HG03066 (cell line): ENCODE data around the gene MINDY4.

ENCODE experiments used
- ATAC-seq: cut with Tn5 transposase; IDR thresholded peaks from one replicate; pipeline ENCODE4 v1.9.1; 2021; ENCODE audit warnings: low read depth; ENCODE audit not compliant: unreplicated experiment

Gene MINDY4

DNA sequence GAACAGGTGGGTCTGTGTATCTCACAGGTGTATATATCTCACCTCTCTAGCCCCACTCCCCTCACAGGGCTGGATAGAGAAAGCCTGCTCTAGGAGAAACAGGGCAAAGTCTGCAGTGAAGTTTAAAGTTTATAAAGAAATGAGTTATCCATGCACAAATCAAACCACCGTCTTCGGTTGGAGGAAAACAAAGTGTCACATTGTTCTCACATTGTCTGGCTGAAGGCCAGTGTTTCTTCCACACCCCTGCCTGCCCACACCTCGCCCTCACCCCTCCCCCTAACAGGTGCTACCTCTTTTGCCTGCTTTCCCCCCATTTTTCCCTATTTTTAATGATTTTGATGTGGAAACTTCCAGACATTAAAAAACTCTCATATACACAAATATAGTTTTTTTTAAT, 166.2 kb downstream of the MINDY4 start:
- no peak for ATAC-seq

DNA sequence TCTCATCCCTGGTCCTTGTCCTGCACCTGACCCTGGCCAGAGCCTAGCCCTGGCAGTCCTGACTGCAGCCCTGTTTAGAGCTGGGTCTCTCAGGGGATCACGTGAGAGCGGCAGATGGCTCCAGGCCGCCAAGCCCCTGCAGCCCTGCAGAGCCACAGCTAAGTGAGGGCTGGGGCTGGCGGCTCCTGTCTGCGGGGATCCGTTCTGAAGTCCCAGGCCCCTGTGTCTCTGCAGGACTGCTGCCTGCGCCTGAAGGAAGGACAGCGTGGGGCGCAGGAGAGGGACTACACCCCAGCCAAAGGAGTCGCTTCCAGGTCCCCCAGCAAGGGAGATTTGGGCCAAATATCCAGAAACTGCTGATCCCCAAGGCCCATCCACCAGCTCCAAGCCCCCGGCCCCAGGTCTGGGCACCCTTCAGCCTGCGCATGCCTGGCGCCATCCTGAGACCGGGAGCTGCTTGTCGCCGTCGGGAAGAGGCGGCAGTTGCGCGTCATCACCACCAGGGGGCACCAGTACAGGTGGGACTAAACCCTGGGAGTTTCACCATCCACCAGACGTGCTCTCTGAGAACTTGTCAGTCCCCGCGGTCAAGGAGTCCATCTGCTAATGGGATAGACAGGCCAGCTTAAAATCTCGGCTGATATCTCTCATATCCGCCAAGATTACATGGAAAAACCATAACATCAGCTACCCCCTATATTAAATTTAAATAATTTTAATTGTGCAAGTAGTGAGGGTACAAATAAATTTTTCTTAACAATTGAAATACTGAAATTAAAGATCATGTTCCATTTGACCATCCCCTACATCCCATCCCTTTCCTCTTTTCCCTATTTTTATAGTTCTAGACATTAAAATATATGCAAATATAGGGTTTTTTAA, 167.5 kb downstream of the MINDY4 start:
- peak; percentile 84 for ATAC-seq

DNA sequence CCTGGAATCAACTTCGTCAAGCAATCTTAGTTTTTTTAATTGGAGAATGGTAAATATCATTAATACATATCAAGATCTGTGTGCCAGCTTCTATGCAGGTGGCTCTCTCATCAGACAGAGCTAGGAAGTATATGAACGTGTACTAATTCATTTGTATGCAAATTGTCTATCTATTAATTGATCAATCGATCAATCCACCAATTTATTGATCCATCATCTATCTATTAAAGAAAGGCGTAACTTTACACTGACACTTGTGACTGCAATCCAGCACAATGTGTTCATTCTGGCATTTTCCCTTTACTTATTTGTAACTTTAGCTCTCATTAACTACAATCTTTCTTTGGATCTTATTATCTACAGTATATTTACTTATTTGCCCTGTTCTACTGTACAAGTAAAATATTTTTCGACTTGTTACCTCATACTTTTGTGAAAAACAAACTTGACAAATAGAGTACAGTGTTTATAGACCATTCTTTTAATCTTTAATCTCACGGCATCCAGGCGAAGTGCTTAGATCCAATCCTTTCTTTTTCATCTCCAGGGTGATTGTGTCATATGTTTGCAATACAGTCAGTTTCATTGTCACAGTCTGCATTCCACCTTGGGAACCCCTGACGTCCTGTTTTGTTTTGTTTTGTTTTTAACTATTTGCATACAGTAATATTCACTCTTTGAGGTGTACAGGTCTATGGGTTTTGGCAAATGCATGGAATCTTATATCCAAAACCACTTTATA, 170.5 kb downstream of the MINDY4 start:
- ATAC-seq = no peak
